K562 treated with DMSO at 1 percent for 48 hours (cell line): Measurements from ENCODE around the gene CEACAM7. TPM values are rescaled to one million over a fixed set of nuclear protein-coding genes. Genes with fewer than 3 reads are reported as not detected.

Source experiments
- total RNA-seq: library from RNA; unstranded; fragments of 300-600 nt; gene quantifications from 2 replicates; pipeline ENCODE4 v1.2.3, GENCODE V29; 2022; ENCODE audit warnings: low replicate concordance; ENCODE audit errors: extremely low read depth

CEACAM7 gene
- not detected in 2 replicates for total RNA-seq

GRCh38 chr19:41688098-41688497 is at the start of gene CEACAM7:
CEACAM7 (minus strand) TSS chr19:41688270; CDS start chr19:41688165, 105 bp downstream.

DNA sequence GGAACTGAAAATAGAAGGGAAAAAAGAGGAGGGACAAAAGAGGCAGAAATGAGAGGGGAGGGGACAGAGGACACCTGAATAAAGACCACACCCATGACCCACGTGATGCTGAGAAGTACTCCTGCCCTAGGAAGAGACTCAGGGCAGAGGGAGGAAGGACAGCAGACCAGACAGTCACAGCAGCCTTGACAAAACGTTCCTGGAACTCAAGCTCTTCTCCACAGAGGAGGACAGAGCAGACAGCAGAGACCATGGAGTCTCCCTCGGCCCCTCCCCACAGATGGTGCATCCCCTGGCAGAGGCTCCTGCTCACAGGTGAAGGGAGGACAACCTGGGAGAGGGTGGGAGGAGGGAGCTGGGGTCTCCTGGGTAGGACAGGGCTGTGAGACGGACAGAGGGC is 20.4 kb upstream of the CEACAM7 start, which contains the start of gene CEACAM5:
TSS of gene CEACAM5 (plus strand) at position 146 of the 400 bp plus-strand sequence. CDS start at position 252, 106 bp downstream.

DNA sequence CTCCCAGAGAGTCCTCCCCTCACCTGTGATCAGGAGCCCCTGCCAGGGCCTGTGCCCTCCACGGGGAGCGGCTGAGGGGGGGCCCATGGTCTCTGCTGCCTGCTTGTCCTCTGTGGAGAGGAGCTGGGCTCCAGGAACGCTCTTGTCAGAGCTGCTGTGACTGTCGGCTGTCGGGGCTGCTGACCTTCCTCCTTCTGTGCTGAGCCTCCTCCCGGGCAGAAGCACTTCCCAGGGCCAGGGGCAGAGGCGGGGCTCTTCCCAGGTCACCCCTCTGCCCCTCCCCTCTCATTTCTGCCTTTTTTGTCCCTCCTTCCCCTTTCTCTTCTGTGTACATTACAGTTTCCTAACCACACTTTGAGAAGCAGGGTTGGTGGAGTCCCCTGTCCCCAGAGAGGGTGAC is 61.2 kb downstream of the CEACAM7 start, which contains the start of gene CEACAM4:
TSS of gene CEACAM4 (minus strand) at position 198 of the 400 bp plus-strand sequence. CDS start at position 87, 111 bp downstream.

Other genes starting within 250 kb of the CEACAM7 start
- gene DMAC2, start 248.4 kb downstream of the CEACAM7 start, total RNA-seq = not detected in 2 replicates
- gene ERICH4, start 245.1 kb downstream of the CEACAM7 start, total RNA-seq = not detected in 2 replicates
- gene CEACAM21, start 112.1 kb downstream of the CEACAM7 start, total RNA-seq = not detected in 2 replicates
- gene CEACAM4, start 61.2 kb downstream of the CEACAM7 start, total RNA-seq = not detected in 2 replicates
- not detected in 2 replicates for gene CEACAM5, start 20.4 kb upstream of the CEACAM7 start, total RNA-seq
- gene CEACAM6, start 67.3 kb upstream of the CEACAM7 start, total RNA-seq = not detected in 2 replicates
- gene CEACAM3, start 108.3 kb upstream of the CEACAM7 start, total RNA-seq = not detected in 2 replicates
- gene LYPD4, start 156.4 kb upstream of the CEACAM7 start, total RNA-seq = not detected in 2 replicates
- not detected in 2 replicates for gene DMRTC2, start 156.8 kb upstream of the CEACAM7 start, total RNA-seq
- gene RPS19, start 172.0 kb upstream of the CEACAM7 start, total RNA-seq = 4,914 TPM in 1 of 2 replicates, not detected in the other
- gene CD79A, start 189.0 kb upstream of the CEACAM7 start, total RNA-seq = not detected in 2 replicates
- not detected in 2 replicates for gene ARHGEF1, start 194.9 kb upstream of the CEACAM7 start, total RNA-seq
- not detected in 2 replicates for gene ERFL, start 240.2 kb upstream of the CEACAM7 start, total RNA-seq